HG03095 (cell line): Measurements from ENCODE around the gene TMEM184A.

Experiments
- ATAC-seq: cut with Tn5 transposase; IDR thresholded peaks from one replicate; pipeline ENCODE4 v1.9.1; 2021; ENCODE audit warnings: moderate library complexity; ENCODE audit not compliant: unreplicated experiment

The TMEM184A gene

DNA sequence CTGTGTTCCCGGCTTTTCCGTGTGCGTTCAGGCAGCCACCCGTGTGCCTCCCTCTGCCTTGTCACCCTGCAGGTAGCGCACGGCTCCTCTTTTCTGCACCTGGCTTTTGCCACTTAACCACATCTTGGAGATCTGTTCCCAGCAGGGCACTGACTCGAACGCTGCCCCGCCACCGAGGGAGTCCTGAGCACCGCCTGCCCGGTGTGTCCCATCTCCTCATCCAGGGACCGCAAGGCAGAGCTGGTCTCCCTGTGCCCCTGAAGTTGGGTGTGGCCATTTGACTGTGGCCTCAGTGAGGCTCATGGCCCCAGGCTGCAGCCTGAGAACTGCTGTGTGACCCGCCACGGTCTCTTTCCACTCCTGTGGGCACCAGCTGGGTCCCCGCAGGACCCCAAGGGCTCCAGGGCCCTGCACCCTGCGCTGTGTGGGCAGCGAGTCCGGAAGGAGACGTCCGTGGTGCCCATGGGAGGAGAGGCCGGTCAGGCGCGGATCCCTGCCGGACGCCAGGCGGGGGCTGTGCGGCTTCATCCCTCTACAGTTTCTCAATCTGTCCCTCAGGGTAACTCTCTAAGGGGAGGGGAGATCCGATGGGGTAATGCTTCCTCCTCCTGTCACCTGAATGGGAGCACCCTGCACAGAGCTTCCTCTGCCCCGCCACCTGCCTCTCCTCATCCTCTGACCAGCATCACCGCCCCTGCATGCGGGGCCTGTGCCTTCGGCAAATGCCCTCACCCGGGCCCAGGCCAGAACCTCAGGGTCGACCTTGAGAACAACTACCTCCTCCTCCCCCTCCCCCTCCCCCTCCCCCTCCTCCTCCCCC, 50.1 kb downstream of the TMEM184A start:
- no peak for ATAC-seq

GRCh38 chr7:1503816-1504775, 51.9 kb downstream of the TMEM184A start, which contains the start of gene INTS1:
Gene INTS1, minus strand, starts transcription at chr7:1504389. Its CDS starts 429 bp downstream, at chr7:1503960.
- ATAC-seq: peak; percentile 83

DNA sequence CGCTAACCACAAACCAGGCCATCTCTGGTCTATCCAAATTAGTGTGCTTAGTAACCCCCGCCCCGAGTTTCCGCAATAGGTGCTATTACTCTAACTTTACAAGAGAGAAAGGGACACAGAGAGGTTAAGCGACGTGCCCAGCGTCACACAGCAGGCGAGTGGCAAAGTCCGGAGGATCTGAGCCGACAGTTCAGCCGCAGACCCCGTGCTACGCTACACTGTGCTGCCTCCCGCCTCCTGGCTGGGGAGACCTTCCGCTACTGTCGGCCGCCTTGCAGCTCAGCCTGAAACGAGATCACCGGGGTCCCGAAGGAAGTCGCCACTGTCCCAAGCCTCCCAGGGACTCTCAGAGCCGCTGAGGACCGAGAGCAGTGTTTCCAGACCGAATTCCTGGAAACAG, 52.6 kb downstream of the TMEM184A start:
- ATAC-seq: no peak

DNA sequence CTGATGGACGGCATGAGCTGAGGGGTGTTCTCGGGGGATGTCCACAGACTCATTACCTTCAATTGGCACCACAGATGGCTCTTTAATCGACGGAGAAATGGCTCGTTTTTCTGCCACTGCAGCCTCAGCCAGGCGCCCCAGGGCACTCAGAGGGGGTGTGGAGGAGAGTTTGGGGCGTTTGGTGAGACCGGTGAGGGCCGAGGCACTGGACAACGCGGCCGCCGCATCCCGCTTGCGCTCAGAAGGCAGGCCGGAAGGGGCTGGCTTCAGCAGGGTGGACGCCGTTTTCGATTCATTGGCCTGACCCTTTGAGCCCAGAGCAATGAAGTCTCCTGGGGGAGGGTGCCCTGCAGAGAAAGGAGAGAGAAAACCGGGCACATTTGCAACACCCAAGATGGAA, 53.2 kb downstream of the TMEM184A start:
- ATAC-seq: no peak

DNA sequence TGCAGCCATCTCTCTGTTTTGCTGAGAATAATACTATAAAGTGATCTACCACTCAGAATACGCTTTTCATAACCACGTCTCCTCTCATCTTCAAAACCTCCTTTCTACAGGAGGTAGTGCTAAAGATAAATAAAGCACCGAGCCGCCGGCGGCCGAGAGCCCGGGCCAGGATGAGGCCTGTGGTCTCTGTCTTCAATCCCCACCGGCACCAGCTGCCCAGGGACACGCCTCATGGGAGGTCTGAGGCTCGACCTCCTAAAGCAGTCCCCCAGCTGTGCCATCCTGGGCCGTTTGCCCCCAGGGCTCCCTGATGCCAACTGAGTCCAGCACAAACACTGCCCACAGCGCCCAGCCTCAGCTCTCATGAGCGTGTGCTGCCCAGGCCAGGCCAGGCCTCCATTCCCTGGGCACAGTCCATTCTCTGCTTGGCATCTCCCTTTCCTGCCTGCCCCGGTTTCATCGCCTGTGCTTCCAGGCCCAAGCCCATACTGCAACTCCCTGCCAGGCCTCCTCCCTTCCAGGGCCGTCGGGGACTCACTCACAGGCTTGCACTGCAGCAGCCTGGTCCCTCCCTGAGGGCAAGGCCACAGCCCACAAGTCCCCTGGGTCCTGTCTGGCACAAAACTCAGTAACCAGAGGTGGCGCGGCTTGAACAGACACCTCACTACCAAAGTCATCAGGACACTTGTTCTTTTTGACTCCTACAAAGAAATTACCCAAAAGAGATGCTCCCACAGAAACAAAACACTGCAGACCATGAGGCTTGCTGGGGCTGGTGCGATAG, 54.3 kb downstream of the TMEM184A start:
- ATAC-seq: no peak

- no peak for ATAC-seq
Measured at GRCh38 chr7:1500064-1500807, 55.8 kb downstream of the TMEM184A start.

- ATAC-seq: no peak
Measured at GRCh38 chr7:1499367-1500029, 56.5 kb downstream of the TMEM184A start.

DNA sequence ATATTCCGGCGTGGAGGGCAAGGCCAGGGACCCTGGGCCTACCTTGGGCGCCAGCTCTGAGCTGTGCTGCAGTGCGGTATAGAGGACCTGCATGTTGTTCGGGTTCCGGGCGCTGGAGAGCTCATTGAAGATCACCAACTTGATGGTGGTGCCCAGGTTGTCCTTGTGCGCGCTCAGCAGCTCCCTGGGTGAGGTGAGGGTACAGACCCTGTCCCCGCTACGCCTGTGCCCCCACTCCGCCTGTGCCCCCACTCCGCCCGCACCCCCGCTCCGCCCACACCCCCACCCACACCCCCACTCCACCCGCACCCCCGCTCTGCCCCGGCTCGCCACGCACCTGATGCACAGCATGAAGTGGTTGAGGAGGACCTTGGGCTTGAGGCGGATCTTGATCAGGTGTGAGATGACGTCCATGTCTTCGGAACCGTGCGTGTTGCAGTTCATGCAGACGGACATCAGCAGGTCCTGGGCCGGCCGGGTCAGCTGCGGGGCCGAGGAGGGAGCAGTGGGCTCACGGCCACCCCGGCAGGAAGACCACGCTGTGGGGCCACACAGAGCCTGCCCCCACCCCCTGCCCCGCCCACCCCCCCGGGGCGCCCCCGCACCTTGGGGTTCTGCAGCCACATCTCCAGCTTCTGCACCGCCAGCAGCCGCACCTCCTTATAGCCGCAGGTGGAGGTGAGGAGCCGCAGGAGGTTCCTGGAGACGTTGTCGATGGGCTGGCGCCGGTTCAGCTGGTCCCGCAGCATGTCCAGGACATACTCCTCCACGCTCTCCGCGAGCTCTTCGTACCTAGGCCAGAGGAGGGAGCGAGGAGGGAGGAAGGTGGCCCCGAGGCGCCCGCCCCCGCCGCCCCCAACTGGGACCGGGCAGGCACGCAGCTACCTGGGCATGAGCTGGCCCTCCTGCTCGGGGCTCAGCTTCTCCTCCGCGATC, 57.4 kb downstream of the TMEM184A start:
- ATAC-seq: no peak

- ATAC-seq: no peak
Measured at GRCh38 chr7:1497293-1497927, 58.6 kb downstream of the TMEM184A start.

DNA sequence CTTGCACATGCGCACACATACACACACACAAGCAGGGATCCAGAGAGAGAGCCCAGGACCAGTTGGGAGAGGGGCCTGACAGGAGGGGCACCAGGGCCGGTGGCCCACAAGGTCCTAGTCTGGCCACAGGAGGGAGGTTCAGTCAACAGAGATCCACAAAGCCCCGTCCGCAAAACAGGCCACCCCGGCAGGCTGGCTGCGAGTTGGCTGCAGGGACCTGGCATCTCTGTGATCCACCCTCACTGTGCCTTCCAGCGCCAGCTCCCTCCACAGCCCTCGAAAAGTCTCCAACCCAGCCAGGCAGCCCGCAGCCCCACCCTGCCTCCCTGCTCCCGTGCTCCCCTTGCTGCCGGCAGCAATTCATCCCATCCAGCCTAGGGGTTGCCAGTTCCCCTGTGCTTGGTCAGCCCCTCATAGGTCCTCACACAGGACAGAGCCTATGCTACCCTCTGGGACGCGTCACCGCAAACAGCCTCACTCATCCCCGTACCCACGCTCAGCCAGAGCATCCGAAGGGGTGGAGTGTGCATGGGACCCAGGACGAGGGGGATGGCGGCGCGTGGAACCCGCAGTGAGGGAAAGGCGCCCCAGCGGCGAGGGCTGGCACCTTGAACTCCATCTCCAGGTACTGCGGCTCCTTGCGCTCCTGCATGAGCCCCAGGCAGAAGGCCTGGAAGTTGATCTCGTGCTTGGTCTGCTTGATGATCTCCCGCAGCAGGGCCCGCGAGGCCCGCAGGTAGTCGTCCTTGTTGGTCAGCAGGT, 59.3 kb downstream of the TMEM184A start:
- no peak for ATAC-seq

GRCh38 chr7:1495564-1496242, 60.3 kb downstream of the TMEM184A start:
- no peak for ATAC-seq

- ATAC-seq: no peak
Measured at GRCh38 chr7:1494866-1495563, 61.0 kb downstream of the TMEM184A start.

DNA sequence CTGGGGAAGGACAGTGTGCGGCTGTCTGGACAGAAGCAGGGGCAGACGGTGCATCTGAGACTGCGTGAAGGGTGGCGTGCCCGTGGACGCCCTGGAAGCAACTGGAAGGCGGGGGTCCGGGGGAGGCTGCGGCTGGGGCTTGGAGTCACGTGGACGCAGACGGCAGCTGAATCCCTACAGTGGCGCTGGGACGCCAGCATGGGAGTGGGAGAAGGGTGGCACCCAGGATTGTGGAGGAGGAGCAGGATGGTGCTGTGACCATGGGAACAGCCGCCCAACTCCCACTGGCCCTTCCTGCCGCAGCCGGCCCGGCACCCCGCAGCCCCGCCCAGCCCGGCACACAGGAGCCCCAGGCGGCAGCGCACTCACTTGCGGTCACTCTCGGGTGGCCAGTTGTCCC, 61.6 kb downstream of the TMEM184A start:
- no peak for ATAC-seq

DNA sequence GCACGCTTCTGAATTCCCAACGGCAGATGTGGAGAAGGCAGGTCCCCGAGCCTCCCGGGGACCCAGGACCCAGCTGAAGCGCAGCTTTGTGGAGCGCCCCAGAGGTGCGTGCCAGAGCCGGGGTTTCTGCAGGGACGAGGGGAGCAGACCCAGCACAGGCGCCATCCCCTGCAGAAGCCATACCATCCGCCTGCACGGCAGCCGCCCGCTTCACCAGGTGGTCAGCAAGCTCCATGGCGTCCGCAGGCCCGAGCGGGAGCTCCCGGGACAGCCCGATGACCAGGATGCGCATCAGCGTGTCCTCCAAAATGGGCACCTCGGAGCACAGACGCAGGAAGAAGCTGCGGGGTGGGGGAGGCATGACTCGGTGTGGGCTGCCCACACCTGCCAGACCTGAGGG, 62.4 kb downstream of the TMEM184A start:
- no peak for ATAC-seq

DNA sequence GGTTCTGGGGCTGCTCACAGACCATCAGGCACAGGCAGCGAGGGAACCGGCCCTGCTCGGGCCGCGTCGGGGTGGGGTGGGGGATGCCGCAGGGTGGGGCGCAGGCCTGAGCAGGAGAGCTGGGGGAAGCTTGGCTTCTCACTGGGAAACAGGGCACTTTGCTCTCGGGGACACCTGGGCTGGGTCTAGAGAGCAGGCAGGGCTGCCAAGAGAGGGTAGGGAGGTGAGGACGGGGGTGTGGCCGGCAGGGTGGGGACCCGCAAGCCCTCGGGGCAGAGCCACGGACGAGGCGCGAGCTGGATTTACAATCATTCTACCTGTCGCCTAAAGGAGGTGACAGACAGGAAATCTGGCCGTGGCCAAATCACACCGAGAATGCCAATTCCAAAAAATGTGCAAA, 62.9 kb downstream of the TMEM184A start:
- no peak for ATAC-seq

DNA sequence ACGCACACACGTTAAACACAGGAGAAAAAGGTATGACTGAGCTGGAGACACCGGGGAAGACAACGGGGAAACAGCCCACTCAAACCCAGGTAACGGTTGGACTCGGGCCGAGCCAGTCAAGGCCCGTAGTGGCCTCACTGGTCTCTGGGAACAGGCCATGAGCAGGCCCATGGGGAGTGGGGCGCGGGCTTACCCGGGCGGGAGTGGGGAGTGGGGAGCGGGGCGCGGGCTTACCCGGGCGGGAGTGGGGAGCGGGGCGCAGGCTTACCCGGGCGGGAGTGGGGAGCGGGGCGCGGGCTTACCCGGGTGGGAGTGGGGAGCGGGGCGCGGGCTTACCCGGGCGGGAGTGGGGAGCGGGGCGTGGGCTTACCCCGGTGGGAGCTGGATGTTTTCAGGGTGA, 63.4 kb downstream of the TMEM184A start:
- ATAC-seq: no peak
